Activated naive CD4-positive, alpha-beta T cell treated with anti-CD3 and anti-CD28 coated beads, Interleukin-2, amount 50 U/mL, for 24 hours (primary cell): ENCODE results near the gene SPART.

ENCODE experiments used
- H3K27ac Mint-ChIP-seq: one replicate; pipeline ENCODE4 v1.8.0; 2021; ENCODE audit warnings: mild to moderate bottlenecking, mixed read lengths
- H3K27me3 Mint-ChIP-seq: one replicate; pipeline ENCODE4 v1.8.0; 2021; ENCODE audit warnings: mixed read lengths
- H3K36me3 Mint-ChIP-seq: one replicate; pipeline ENCODE4 v1.8.0; 2021; ENCODE audit warnings: mixed read lengths
- H3K4me1 Mint-ChIP-seq: one replicate; pipeline ENCODE4 v1.8.0; 2021; ENCODE audit warnings: mixed read lengths
- H3K4me3 Mint-ChIP-seq: one replicate; pipeline ENCODE4 v1.8.0; 2021; ENCODE audit warnings: mild to moderate bottlenecking, mixed read lengths
- H3K9me3 Mint-ChIP-seq: one replicate; pipeline ENCODE4 v1.8.0; 2021; ENCODE audit warnings: mixed read lengths

Gene SPART

GRCh38 chr13:36258831-36259230, 87.4 kb downstream of the SPART start:
- no peaks in the 10 kb centered on the region for H3K4me1 Mint-ChIP-seq
- peaks cover 5% of the 10 kb centered on the region for H3K27me3 Mint-ChIP-seq
- H3K27ac Mint-ChIP-seq = no peak overlapping the region
- H3K9me3 Mint-ChIP-seq = no peaks in the 10 kb centered on the region
- no peaks in the 10 kb centered on the region for H3K36me3 Mint-ChIP-seq
- no peak overlapping the region for H3K4me3 Mint-ChIP-seq
